T-helper 22 cell (primary cell): ENCODE results near the gene CREBRF.

Experiments
- DNase-seq: peaks from one replicate; pipeline ENCODE4 v3.0.0-alpha.2; 2020; ENCODE audit warnings: low read depth

CREBRF gene

GRCh38 chr5:173159256-173159655 is 103.1 kb downstream of the CREBRF start:
- no peak for DNase-seq

GRCh38 chr5:173161148-173161547 is 105.0 kb downstream of the CREBRF start:
- DNase-seq = no peak

- DNase-seq = no peak
Measured at GRCh38 chr5:173163219-173163618, 107.1 kb downstream of the CREBRF start.

- DNase-seq = no peak
Measured at GRCh38 chr5:173165177-173166016, 109.2 kb downstream of the CREBRF start.

- DNase-seq = no peak
Measured at GRCh38 chr5:173172166-173172565, 116.0 kb downstream of the CREBRF start.

GRCh38 chr5:173175523-173175922 is 119.4 kb downstream of the CREBRF start:
- DNase-seq = no peak

- DNase-seq = no peak
Measured at GRCh38 chr5:173178369-173178910, 122.3 kb downstream of the CREBRF start.

- no peak for DNase-seq
Measured at GRCh38 chr5:173180331-173180730, 124.2 kb downstream of the CREBRF start.

- no peak for DNase-seq
Measured at GRCh38 chr5:173187054-173187743, 131.0 kb downstream of the CREBRF start.

- DNase-seq = no peak
Measured at GRCh38 chr5:173188280-173188679, 132.1 kb downstream of the CREBRF start.
